Neural cell (in vitro differentiated cells): ENCODE data around the gene MAPK1IP1L.

Experiments
- EZH2 ChIP-seq: fragments of 200-600, 300-800 bp; shearing (Covaris generic), sonication (generic); IDR thresholded peaks from 2 replicates; pipeline ENCODE4 v1.6.1; 2014; ENCODE audit warnings: antibody characterized with exemption, low read length, borderline replicate concordance, mild to moderate bottlenecking; ENCODE audit not compliant: insufficient read depth, poor library complexity, severe bottlenecking
- TAF1 ChIP-seq: IDR thresholded peaks from 2 replicates; pipeline ENCODE4 v1.6.1; 2012; ENCODE audit warnings: low read depth
- TF ChIP-seq, protein P1 (sequence below): fragments of 450-650 bp; IDR thresholded peaks from 2 replicates; pipeline ENCODE4 v1.5.1; 2014; ENCODE audit warnings: antibody characterized with exemption, mild to moderate bottlenecking, moderate library complexity; ENCODE audit not compliant: poor library complexity, severe bottlenecking

DNA sequence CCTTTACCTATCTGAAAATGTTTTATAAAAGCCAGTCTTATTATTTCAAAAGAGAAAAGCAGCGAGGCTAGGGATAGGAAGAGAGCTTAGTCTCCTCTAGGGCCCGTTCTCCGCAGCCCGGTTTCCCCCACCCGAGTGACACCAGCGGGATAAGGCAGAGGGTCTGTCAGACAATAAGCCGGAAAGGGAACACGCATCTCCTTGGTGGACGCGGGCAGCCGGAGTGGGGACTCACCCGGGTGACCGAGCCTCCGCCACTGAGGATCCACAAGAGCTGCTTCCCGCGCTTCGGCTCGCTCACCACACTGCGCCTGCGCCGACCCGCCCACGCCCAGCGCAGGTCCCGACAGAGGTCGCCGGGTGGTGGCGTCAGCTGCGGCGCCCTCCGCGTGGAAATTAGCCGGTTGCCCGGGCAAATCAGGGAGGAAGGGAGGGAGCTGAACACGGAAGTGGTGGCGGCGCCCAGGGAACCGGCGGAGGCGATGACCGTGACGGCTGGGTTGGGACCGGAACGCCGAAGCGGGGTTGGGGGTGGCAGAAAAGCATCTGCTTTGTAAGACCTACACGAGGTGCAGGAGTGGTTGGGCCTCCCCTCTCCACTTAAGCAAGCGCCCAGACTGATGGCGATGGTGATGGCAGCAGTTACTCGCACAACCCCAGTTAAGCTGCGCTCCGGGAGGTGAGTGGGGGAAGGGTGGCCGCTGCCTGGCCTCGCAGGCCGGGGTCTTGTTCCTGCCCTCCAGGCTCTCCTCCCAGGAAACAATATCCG is 24.5 kb upstream of the MAPK1IP1L start, which contains the start of the genes SOCS4 and WDHD1:
- TF ChIP-seq, protein P1, sequence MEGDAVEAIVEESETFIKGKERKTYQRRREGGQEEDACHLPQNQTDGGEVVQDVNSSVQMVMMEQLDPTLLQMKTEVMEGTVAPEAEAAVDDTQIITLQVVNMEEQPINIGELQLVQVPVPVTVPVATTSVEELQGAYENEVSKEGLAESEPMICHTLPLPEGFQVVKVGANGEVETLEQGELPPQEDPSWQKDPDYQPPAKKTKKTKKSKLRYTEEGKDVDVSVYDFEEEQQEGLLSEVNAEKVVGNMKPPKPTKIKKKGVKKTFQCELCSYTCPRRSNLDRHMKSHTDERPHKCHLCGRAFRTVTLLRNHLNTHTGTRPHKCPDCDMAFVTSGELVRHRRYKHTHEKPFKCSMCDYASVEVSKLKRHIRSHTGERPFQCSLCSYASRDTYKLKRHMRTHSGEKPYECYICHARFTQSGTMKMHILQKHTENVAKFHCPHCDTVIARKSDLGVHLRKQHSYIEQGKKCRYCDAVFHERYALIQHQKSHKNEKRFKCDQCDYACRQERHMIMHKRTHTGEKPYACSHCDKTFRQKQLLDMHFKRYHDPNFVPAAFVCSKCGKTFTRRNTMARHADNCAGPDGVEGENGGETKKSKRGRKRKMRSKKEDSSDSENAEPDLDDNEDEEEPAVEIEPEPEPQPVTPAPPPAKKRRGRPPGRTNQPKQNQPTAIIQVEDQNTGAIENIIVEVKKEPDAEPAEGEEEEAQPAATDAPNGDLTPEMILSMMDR: peak; percentile 49
- TF ChIP-seq EZH2 (no peak), TAF1 (peak; percentile 46)
